Stimulated activated CD8-positive, alpha-beta memory T cell treated with anti-CD3 and anti-CD28 coated beads, Interleukin-12 subunit alpha, Interleukin-12 subunit beta, amount 100 ng/mL, for 1 hour (primary cell): ENCODE measurements around the gene ARHGAP27.

Experiments used
- DNase-seq: peaks from one replicate; pipeline ENCODE4 v3.0.0-alpha.2; 2020; ENCODE audit warnings: low read depth

Gene ARHGAP27

DNA sequence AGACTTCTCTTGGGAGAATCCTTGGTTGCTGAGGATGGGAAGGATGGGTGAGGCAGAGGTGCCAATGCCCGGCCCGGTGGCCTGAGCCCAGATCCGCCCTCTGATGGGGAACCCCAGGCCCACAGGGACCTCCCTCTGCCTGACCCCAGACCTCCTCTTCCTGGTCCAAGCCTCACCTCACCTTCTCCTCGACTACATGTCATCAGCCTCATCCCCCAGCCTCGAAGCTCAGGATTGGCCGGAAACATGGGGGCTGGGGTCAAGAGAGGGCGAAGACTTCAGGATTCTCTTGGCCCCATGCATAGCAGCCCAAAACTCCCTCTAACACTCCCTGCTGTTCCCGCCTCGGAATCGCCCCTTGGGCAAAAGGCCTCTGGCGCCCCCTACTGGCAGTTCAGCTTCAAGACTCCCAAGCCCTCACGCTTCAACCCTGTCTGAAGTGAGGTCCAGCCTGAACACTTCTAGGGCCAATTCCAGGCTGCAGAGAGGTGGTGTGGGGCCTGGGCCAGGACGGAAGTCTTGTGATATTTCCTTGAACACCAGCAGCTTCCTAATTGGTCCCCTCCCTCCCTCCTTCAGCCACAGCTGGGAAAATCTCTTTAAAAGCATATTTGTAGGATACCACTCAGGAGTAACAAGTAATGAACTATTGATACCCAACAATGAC, 47.2 kb downstream of the ARHGAP27 start:
- peak; percentile 89 for DNase-seq

DNA sequence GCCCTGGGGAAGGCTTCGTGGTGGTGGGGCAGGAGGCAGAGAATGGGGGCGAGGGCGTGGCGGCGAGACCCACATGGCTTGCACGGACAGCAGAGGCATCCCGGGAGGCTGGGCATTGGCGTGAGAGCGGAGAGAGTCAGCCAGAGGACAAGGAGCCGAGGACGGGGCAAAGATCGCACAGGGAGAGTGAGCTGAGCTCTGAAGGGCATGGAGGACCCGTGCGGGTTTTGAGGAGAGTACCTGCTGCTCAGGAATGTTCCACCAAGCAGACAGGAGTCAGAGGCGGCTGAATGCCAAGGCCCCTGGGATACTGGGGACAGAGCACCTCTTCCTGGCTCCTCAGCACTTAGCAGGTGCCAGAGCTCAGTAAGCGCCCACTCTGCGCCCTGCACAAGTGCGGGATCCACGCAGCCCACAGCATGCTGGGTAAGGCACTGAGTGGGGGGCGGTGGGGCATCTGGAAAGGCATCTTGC, 47.8 kb downstream of the ARHGAP27 start:
- no peak for DNase-seq

GRCh38 chr17:45384047-45384788, 48.5 kb downstream of the ARHGAP27 start:
- DNase-seq: no peak

DNA sequence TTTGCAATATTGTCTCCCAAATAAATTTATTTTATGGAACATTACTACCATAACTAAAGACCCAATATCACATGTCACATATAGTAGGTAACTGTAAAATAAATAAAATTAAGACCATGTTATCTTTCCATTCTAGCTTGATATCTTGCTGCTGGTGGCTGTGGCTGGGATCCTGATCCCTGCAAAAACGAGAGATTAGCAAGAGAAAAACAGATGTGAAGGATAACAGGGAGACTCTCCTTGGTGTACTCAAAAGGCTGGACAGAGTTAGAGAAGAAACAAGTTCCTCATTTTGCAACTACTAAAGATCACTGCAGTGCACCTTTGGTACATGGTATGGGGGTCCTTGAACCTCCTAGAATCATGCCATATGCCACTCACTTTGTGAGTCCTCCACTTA, 49.7 kb downstream of the ARHGAP27 start:
- no peak for DNase-seq

DNA sequence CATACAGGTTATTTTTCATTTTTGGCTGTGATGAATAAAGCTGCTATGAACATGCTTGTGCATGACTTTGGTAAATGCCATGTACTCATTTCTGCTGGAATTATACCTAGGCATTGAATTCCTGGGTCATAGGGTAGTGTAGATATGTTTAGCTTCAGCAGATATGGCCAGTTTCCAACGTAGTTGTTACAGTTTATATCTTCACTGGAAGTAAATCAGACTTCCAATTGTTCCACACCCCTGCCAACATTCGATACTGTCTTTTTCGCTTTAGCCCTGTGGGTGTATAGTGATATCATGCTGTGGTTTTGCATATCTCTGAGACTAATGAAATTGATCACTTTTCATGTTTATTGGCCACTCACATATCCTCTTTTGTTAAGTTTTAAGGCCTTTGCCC, 50.4 kb downstream of the ARHGAP27 start:
- DNase-seq: no peak

DNA sequence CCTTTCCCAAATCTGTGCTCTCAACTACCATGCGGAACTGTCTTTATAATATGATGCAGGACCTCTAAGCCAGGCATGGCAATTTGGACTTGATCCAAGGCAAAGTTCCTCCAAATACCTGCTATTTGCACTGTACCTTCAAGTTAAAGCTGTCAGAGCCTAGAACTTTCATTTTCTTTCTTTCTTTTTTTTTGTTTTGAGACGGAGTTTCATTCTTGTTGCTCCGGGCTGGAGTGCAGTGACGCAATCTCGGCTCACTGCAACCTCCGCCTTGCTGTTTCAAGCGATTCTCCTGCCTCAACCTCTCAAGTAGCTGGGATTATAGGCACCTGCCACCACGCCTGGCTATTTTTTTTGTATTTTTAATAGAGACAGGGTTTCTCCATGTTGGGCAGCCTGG, 51.7 kb downstream of the ARHGAP27 start:
- DNase-seq: no peak

DNA sequence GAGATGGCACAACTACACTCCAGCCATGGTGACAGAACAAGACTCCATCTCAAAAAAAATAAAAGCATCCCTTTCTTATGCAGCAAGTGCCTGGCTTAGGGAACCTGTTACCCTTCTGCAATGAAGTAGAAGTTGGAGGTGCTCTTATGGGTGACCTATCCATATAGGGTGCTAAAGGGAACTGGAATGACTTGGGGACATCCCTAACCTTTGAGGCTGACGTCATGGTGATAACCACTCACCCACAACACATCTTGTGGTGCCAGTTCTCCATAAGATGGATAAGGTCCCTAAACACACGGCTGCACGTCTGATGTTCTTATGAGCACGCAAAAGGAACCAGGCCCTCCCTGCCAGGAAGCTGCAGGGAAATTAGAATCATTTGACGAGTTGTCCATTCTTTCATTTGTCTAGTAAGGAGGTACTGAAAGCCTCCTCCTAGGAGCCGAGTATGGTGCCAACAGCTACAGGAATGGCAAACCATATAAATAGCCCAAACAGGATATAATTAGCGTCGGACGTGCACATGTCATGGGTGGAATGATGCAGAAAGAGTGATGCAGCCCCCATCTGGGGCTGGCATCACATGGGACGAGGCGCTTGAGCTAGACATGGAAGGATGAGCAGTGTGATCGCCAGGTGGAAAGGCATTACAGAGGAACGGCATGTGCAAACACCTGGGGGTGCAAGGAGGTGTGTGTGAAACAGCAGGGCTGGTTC, 52.5 kb downstream of the ARHGAP27 start:
- DNase-seq: no peak

GRCh38 chr17:45377401-45377800, 55.3 kb downstream of the ARHGAP27 start:
- DNase-seq: no peak

- no peak for DNase-seq
These were observed 56.3 kb downstream of the ARHGAP27 start for GRCh38 chr17:45376171-45377005.

DNA sequence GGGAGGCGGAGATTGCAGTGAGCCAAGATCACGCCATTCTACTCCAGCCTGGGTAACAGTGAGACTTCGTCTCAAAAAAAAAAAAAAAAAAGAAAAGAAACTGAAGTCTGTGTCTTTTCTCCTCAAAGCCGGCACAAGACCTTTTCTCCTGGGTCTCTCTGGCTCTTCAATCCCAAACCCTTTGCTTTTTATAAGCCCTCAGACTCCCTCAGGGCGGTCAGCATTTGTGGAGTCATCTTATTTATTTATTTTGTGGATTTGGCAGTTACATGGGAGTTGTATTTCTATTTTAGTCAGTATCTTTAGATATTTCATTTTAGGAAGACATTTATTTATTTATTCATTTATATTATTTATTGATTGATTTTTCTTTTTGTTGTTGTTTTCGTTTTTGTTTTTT, 58.2 kb downstream of the ARHGAP27 start:
- no peak for DNase-seq

DNA sequence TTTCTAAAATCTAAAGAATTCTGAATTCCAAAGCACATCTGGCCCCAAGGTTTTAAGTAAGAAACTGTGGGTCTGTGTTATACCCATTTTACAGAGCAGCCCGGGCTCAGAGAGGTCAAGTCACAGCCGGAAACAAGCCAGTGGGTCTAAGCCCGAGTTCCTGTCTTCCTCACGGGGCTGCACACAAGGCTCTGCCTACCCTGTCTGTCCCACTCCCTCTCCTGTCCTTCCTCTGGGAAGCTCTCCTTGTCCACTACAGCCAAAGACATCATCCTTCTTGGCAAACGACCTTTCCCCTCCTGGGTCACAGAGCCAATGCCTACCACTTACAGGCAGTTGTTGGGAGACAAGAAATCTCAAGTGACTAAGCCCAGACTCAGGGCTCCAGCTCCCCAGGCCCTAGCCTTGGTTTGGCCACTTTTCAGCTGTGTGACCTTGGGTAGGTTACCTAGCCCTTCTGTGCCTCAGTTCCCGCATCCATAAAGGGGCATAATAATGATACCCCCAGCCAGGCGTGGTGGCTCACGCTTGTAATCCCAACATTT, 60.3 kb downstream of the ARHGAP27 start:
- DNase-seq: no peak

DNA sequence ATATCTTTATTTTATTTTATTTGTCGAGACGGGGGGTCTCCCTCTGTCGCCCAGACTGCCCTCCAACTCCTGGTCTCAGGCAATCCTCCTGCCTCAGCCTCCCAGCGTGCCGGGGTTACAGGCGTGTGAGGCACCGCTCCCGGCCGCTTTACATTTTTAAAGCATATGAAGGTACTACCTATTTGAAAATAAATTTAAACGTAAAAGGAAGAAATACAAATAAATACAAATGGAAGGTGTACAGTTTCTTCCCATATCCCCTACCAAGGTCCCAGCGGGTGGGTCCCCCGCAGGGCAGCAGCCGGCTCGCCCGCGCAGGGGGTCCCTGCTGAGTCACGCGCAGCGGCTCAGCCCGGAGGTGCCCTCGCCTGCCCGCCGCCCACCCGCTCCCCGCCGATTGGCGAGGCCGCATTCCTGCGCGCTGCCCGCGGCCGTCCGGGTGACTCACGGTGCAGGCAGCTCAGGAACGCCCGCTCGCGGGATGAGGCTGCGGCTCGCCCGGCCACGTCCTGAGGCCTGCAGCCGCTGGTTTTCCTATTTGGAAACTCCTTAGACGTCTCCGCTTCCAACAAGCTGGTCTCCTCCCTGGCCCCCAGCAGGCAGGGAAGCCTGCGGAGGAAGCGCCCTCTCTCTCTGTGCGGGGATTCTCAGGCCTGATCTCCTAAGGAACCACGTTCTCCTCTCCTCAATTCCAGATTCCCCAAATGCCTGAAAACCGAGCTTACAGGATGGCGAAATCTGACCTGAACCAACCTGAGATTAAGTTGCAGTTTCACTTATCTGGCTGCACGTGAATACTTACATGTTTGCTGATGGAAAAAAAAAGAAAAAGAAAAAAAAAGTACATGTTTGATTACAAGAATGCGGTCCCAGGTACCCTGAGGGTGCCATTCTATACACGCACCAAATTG, 61.0 kb downstream of the ARHGAP27 start:
- DNase-seq: no peak

DNA sequence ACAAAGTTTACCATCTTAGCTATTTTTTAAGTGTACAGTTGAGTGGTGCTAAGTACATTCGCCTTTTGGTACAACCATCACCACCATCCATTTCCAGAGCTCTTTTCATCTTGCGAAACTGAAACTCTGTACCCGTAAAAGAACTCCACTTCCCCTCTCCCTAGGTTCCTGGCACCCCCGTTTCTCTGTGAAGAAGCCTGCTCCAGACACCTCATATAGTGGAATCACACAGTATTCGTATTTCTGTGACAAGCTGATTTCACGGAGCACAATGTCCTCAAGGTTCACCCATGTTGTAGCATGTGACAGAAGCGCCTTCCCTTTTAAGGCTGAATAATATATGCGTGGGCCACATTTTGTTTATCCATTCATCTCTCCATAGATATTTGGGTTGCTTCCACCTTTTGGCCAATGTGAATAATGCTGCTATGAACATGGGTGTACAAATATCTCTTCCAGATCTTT, 61.7 kb downstream of the ARHGAP27 start:
- DNase-seq: no peak

GRCh38 chr17:45369421-45369820, 63.2 kb downstream of the ARHGAP27 start:
- DNase-seq: no peak

DNA sequence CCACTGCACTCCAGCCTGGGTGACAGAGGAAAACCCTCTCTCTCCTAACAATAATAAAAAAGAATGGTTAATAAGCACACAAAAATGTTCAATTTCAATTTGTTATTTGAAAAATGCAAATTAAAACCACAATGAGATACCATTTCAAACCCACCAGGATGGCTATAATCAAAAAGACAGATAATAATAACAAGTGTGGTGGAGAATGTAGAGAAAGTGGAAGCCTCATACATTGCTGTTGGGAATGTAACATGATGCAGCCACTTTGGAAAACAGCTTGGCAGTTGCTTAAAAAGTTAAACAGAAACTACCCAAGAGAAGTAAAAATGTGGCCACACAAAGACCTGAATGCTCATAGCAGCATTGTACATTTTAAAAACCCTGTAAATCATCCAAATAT, 64.0 kb downstream of the ARHGAP27 start:
- DNase-seq: no peak

DNA sequence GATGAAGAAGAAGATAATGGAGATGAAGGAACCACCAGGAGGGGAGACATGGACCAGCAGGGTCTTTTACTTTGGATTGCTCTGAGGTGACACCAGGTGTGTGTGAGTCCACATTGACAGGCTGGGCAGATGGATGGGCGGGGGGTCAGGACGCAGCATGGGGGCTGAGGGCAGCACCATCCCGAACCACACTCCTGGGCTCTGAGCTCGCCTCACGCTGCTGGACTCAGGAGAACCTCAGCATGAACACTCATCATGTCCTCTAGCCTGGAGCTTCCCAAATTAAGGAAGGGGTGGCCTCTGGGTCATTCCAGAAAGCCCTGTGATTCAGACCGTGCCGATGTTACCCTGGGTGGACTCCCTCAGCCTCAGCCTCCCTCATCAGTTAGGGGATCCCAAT, 65.5 kb downstream of the ARHGAP27 start:
- DNase-seq: no peak

- no peak for DNase-seq
These were observed 66.0 kb downstream of the ARHGAP27 start for GRCh38 chr17:45366691-45367090.

- DNase-seq: no peak
These were observed 66.6 kb downstream of the ARHGAP27 start for GRCh38 chr17:45366049-45366448.

- DNase-seq: no peak
These were observed 67.9 kb downstream of the ARHGAP27 start for GRCh38 chr17:45364531-45365390.

GRCh38 chr17:45363498-45363897, 69.2 kb downstream of the ARHGAP27 start:
- no peak for DNase-seq
